ENCODE data around the gene FBXO27. TPM values are rescaled to one million over a fixed set of nuclear protein-coding genes. Genes with fewer than 3 reads are reported as not detected.
A peak's percentile ranks its signal among the peaks of the same experiment; 100 is the strongest.

FBXO27 gene
- total RNA-seq, 1 donor = 7.2 TPM

GRCh38 chr19:39030854-39031367 lies 1.4 kb downstream of the FBXO27 start:
- no peak for DNase-seq (ENCODE audit: low read depth)
- TF ChIP-seq CTCF (IDR thresholded peaks at IDR 0.05; ENCODE audit: insufficient read depth, low read length) = no peak

GRCh38 chr19:39024875-39025641 lies 7.3 kb downstream of the FBXO27 start:
- TF ChIP-seq CTCF (IDR thresholded peaks at IDR 0.05; ENCODE audit: insufficient read depth, low read length) = no peak
- no peak for DNase-seq (ENCODE audit: low read depth)
- H3K4me3 ChIP-seq (ENCODE audit: low read depth, low read length) = no peak overlapping the region

More at GRCh38 chr19:39030854-39031367, 1.4 kb downstream of the FBXO27 start:
- peak overlapping the region; percentile 5 for H3K4me3 ChIP-seq (ENCODE audit: low read depth, low read length)

- TF ChIP-seq CTCF (IDR thresholded peaks at IDR 0.05; ENCODE audit: insufficient read depth, low read length) = no peak
- no peak overlapping the region for H3K4me3 ChIP-seq (ENCODE audit: low read depth, low read length)
- DNase-seq (ENCODE audit: low read depth) = no peak
Measured at GRCh38 chr19:39021063-39021462, 11.3 kb downstream of the FBXO27 start.

GRCh38 chr19:39017646-39018045 lies 14.7 kb downstream of the FBXO27 start:
- no peak for TF ChIP-seq CTCF (IDR thresholded peaks at IDR 0.05; ENCODE audit: insufficient read depth, low read length)
- no peak for DNase-seq (ENCODE audit: low read depth)
- no peak overlapping the region for H3K4me3 ChIP-seq (ENCODE audit: low read depth, low read length)

GRCh38 chr19:39017026-39017425 lies 15.3 kb downstream of the FBXO27 start:
- no peak for DNase-seq (ENCODE audit: low read depth)
- no peak for TF ChIP-seq CTCF (IDR thresholded peaks at IDR 0.05; ENCODE audit: insufficient read depth, low read length)
- no peak overlapping the region for H3K4me3 ChIP-seq (ENCODE audit: low read depth, low read length)

GRCh38 chr19:39014037-39014436 lies 18.3 kb downstream of the FBXO27 start:
- H3K4me3 ChIP-seq (ENCODE audit: low read depth, low read length) = no peak overlapping the region
- no peak for DNase-seq (ENCODE audit: low read depth)
- no peak for TF ChIP-seq CTCF (IDR thresholded peaks at IDR 0.05; ENCODE audit: insufficient read depth, low read length)
